ENCODE results near the gene XKRX. TPM values are rescaled to one million over a fixed set of nuclear protein-coding genes. Genes with fewer than 3 reads are reported as not detected.

XKRX gene
- total RNA-seq, 6 experiments from 2014 or later = 0.07 to 0.18 (median 0.15) TPM; not detected in 3

DNA sequence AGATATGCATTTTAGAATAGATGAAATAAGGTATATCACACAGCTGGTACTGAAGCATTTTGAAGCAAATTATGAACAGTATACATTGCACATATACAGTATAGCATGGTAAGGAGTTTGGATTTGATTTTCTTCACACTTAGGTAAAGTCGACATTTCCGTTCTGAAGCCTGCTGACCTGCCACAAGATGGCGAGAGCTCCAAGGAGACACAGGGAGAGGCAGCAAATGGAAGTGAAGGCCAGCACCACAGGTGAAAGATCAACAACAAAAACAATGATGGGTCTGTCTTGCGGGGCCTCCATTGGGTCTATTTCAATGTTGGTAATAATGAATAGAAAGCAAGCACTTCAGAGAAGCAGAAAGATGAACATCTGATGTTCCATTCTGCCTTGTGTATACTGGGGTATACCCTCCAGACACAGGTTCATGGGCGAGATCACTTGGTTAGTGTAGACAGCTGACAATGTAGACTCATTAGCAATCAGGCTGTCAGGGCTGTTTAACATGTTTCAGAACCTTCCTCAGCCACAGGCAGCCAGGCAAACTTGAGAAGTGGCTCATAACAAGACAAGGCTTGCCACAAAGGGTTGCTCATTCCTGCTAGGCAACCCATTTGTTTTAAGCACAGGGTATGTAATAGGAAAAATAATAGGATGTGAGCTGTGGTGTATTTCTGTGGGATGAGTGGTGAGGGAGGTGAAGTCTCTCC is 33.2 kb downstream of the XKRX start:
- WGBS (ENCODE audit: insufficient coverage, low coverage, low lambda C conversion rate, missing lambda C conversion rate) = 25% methylated on average over 5 of the region's 5 CpGs
- intact Hi-C loops (cut with DNase I) = no loop called here
- H3K36me3 ChIP-seq = no peaks in the 10 kb centered on the region
- no peaks in the 10 kb centered on the region for H3K27me3 ChIP-seq
- no peak for DNase-seq
- peak in 2 of 4 donors; percentile 38 to 41 for ATAC-seq
- H3K4me1 ChIP-seq = no peaks in the 10 kb centered on the region
- no peak overlapping the region for H3K27ac ChIP-seq
- H3K4me3 ChIP-seq = no peak overlapping the region
- TF ChIP-seq POLR2A (IDR thresholded peaks at IDR 0.05) = no peak
- TF ChIP-seq, protein P1, sequence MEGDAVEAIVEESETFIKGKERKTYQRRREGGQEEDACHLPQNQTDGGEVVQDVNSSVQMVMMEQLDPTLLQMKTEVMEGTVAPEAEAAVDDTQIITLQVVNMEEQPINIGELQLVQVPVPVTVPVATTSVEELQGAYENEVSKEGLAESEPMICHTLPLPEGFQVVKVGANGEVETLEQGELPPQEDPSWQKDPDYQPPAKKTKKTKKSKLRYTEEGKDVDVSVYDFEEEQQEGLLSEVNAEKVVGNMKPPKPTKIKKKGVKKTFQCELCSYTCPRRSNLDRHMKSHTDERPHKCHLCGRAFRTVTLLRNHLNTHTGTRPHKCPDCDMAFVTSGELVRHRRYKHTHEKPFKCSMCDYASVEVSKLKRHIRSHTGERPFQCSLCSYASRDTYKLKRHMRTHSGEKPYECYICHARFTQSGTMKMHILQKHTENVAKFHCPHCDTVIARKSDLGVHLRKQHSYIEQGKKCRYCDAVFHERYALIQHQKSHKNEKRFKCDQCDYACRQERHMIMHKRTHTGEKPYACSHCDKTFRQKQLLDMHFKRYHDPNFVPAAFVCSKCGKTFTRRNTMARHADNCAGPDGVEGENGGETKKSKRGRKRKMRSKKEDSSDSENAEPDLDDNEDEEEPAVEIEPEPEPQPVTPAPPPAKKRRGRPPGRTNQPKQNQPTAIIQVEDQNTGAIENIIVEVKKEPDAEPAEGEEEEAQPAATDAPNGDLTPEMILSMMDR (IDR thresholded peaks at IDR 0.05) = peak; percentile 22 to 40 (median 28)
- no peaks in the 10 kb centered on the region for H3K9me3 ChIP-seq

DNA sequence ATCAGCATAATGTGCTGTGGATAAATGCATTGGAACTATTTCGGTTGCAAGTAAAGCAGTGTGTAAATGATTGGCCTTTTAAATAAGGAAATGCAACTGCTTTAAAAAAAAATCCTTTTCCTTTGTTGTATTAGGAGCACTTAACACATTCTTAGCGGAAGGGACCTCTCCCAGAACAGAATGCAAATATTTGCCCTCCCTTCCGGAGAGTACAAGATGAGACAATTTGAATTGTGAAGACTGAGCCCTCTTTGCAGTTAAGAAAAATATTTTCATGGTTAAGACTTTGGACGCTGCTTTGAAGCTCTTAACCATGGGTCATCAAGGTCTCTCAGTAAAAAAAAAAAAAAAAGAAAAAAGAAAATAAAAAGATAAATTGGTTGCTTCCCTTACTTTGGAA is 45.1 kb downstream of the XKRX start:
- Histone ChIP-seq H3K27ac (no peak overlapping the region), H3K9me3 (no peaks in the 10 kb centered on the region), H3K27me3 (no peaks in the 10 kb centered on the region), H3K36me3 (no peaks in the 10 kb centered on the region), H3K4me1 (no peaks in the 10 kb centered on the region), H3K4me3 (no peak overlapping the region)
- intact Hi-C loops (cut with DNase I) = no loop called here
- no peak for ATAC-seq
- TF ChIP-seq, protein P1 (IDR thresholded peaks at IDR 0.05) = no peak
- no peak for TF ChIP-seq POLR2A (IDR thresholded peaks at IDR 0.05)
- WGBS (ENCODE audit: insufficient coverage, low coverage, low lambda C conversion rate, missing lambda C conversion rate) = 27% methylated on average over 4 of the region's 4 CpGs
- DNase-seq = no peak

DNA sequence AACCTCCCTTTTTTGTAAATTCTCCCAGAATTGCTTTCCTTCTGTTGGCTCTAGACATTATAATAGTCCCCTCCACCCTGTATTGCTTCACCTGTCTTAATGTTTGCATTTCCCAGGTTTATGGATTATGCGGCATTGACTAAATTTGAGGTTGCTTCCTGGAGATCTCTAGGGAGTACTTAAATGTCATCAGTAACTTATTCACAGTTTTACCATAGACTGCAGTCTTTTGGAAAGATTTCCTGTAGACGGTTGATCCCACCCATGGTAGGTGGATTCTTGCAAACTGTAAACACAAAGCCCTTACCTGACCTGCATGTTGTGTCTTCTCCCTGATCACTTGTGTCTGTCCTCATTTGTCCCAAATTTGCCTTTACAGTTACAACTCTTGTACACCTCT is 48.3 kb downstream of the XKRX start:
- no peak for ATAC-seq
- no peak overlapping the region for H3K4me3 ChIP-seq
- H3K9me3 ChIP-seq = no peaks in the 10 kb centered on the region
- DNase-seq = no peak
- H3K27ac ChIP-seq = no peak overlapping the region
- H3K4me1 ChIP-seq = no peaks in the 10 kb centered on the region
- no peaks in the 10 kb centered on the region for H3K36me3 ChIP-seq
- TF ChIP-seq POLR2A (IDR thresholded peaks at IDR 0.05) = no peak
- TF ChIP-seq, protein P1 (IDR thresholded peaks at IDR 0.05) = no peak
- 80% methylated on average over 2 of the region's 2 CpGs for WGBS (ENCODE audit: insufficient coverage, low coverage, low lambda C conversion rate, missing lambda C conversion rate)
- intact Hi-C loops (cut with DNase I) = no loop called here
- H3K27me3 ChIP-seq = no peaks in the 10 kb centered on the region

DNA sequence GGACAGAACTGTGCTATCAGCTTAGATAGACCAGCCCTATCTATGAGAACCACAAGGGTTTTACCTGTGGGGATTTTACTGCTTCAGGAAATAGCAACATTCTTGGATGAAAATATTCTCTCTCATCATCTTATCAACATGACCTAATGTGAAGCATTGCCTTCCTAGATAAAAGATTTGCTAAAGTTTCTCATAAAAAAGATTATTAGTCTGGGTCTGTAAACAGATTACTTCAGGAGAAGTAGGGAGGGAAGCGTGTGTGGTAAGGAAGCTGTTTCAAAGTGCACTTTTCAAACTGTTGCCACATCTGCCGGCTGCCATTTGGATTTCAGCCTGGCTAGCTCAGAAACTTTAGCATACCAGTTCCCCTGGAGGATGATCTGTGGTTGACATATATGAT is 54.4 kb downstream of the XKRX start, which contains the start of gene NOX1:
NOX1 (minus strand) TSS at position 35 of the 400 bp plus-strand sequence. CDS start 220 bp downstream, outside the sequence.
- 14% methylated on average over 2 of the region's 2 CpGs for WGBS (ENCODE audit: insufficient coverage, low coverage, low lambda C conversion rate, missing lambda C conversion rate)
- H3K27me3 ChIP-seq = peaks cover 0 to 4% of the 10 kb centered on the region in 2 donors
- TF ChIP-seq POLR2A (IDR thresholded peaks at IDR 0.05) = no peak
- TF ChIP-seq, protein P1 (IDR thresholded peaks at IDR 0.05) = no peak
- ATAC-seq (no peak), DNase-seq (no peak)
- no peaks in the 10 kb centered on the region for H3K4me1 ChIP-seq
- intact Hi-C loops (cut with DNase I) = no loop called here
- no peaks in the 10 kb centered on the region for H3K36me3 ChIP-seq
- H3K27ac ChIP-seq = no peak within 1 kb of the TSS
- no peaks in the 10 kb centered on the region for H3K9me3 ChIP-seq
- H3K4me3 ChIP-seq = no peak within 1 kb of the TSS
